ENCODE data around the gene LGSN. TPM values are rescaled to one million over a fixed set of nuclear protein-coding genes. Genes with fewer than 3 reads are reported as not detected.
"Not testable (repeated sequence)": the region's sequence is repeated elsewhere in the genome, so short reads cannot be mapped to it uniquely, and the experiment has no call there.

LGSN gene
- total and polyA plus RNA-seq, 4 donors = 0.04 to 3.5 (median 0.91) TPM

- WGBS, 2 donors = 83 to 85% methylated on average over 7 of the region's 7 CpGs
- TF ChIP-seq CTCF (IDR thresholded peaks at IDR 0.05; ENCODE audit: control extremely low read depth, extremely low read depth) = no peak
- Histone ChIP-seq H3K4me3 (no peak overlapping the region), H3K4me1 (ENCODE audit: control insufficient read depth in 5 of 5, insufficient read depth in 5 of 5, low read length in 5 of 5) (no peaks in the 10 kb centered on the region), H3K27ac (ENCODE audit: low read depth in 1 of 2, low read length in 1 of 2) (no peak overlapping the region), H3K27me3 (ENCODE audit: control insufficient read depth in 3 of 3, insufficient read depth in 3 of 3, low read length in 2 of 3) (no peaks in the 10 kb centered on the region), H3K36me3 (ENCODE audit: control insufficient read depth in 4 of 4, insufficient read depth in 4 of 4, low read length in 4 of 4) (no peaks in the 10 kb centered on the region), H3K9me3 (ENCODE audit: control insufficient read depth in 4 of 4, insufficient read depth in 3 of 4, low read length in 3 of 4) (peaks cover 0 to 2% (median under 1%) of the 10 kb centered on the region in 4 donors), H3K9ac (ENCODE audit: insufficient read depth in 1 of 2, low read length in 2 of 2) (no peak overlapping the region)
- DNase-seq (no peak), ATAC-seq (ENCODE audit: insufficient read depth, low FRiP score) (no peak)
Measured at GRCh38 chr6:63346217-63346835, 26.5 kb upstream of the LGSN start.

GRCh38 chr6:63340351-63340750 is 20.6 kb upstream of the LGSN start:
- Histone ChIP-seq H3K36me3 (ENCODE audit: control insufficient read depth in 4 of 4, insufficient read depth in 4 of 4, low read length in 4 of 4) (no peaks in the 10 kb centered on the region), H3K9me3 (ENCODE audit: control insufficient read depth in 4 of 4, insufficient read depth in 3 of 4, low read length in 3 of 4) (peaks cover 0 to 7% (median 3%) of the 10 kb centered on the region in 4 donors), H3K9ac (ENCODE audit: insufficient read depth in 1 of 2, low read length in 2 of 2) (no peak overlapping the region), H3K4me3 (no peak overlapping the region), H3K27me3 (ENCODE audit: control insufficient read depth in 3 of 3, insufficient read depth in 3 of 3, low read length in 2 of 3) (no peaks in the 10 kb centered on the region), H3K27ac (ENCODE audit: low read depth in 1 of 2, low read length in 1 of 2) (no peak overlapping the region), H3K4me1 (ENCODE audit: control insufficient read depth in 5 of 5, insufficient read depth in 5 of 5, low read length in 5 of 5) (no peaks in the 10 kb centered on the region)
- no peak for TF ChIP-seq CTCF (IDR thresholded peaks at IDR 0.05; ENCODE audit: control extremely low read depth, extremely low read depth)
- DNase-seq = no peak
- no peak for ATAC-seq (ENCODE audit: insufficient read depth, low FRiP score)

GRCh38 chr6:63334652-63335051 is 14.9 kb upstream of the LGSN start:
- not testable (repeated sequence) for H3K27ac ChIP-seq (ENCODE audit: low read depth in 1 of 2, low read length in 1 of 2); H3K9me3 ChIP-seq (ENCODE audit: control insufficient read depth in 4 of 4, insufficient read depth in 3 of 4, low read length in 3 of 4); H3K4me3 ChIP-seq; H3K36me3 ChIP-seq (ENCODE audit: control insufficient read depth in 4 of 4, insufficient read depth in 4 of 4, low read length in 4 of 4); H3K9ac ChIP-seq (ENCODE audit: insufficient read depth in 1 of 2, low read length in 2 of 2); H3K4me1 ChIP-seq (ENCODE audit: control insufficient read depth in 5 of 5, insufficient read depth in 5 of 5, low read length in 5 of 5); DNase-seq; ATAC-seq (ENCODE audit: insufficient read depth, low FRiP score); H3K27me3 ChIP-seq (ENCODE audit: control insufficient read depth in 3 of 3, insufficient read depth in 3 of 3, low read length in 2 of 3)
- WGBS, 2 donors = 88 to 93% methylated on average over 2 of the region's 2 CpGs

- H3K4me1 ChIP-seq (ENCODE audit: control insufficient read depth in 5 of 5, insufficient read depth in 5 of 5, low read length in 5 of 5) = no peaks in the 10 kb centered on the region
- H3K9ac ChIP-seq (ENCODE audit: insufficient read depth in 1 of 2, low read length in 2 of 2) = no peak overlapping the region
- 82 to 89% methylated on average over 2 of the region's 2 CpGs for WGBS, 2 donors
- H3K36me3 ChIP-seq (ENCODE audit: control insufficient read depth in 4 of 4, insufficient read depth in 4 of 4, low read length in 4 of 4) = no peaks in the 10 kb centered on the region
- ATAC-seq (ENCODE audit: insufficient read depth, low FRiP score) (no peak), DNase-seq (no peak)
- H3K9me3 ChIP-seq (ENCODE audit: control insufficient read depth in 4 of 4, insufficient read depth in 3 of 4, low read length in 3 of 4) = no peaks in the 10 kb centered on the region
- no peak overlapping the region for H3K4me3 ChIP-seq
- no peak for TF ChIP-seq CTCF (IDR thresholded peaks at IDR 0.05; ENCODE audit: control extremely low read depth, extremely low read depth)
- no peaks in the 10 kb centered on the region for H3K27me3 ChIP-seq (ENCODE audit: control insufficient read depth in 3 of 3, insufficient read depth in 3 of 3, low read length in 2 of 3)
- H3K27ac ChIP-seq (ENCODE audit: low read depth in 1 of 2, low read length in 1 of 2) = no peak overlapping the region
Measured at GRCh38 chr6:63333440-63333839, 13.7 kb upstream of the LGSN start.

- ATAC-seq (ENCODE audit: insufficient read depth, low FRiP score); H3K36me3 ChIP-seq (ENCODE audit: control insufficient read depth in 4 of 4, insufficient read depth in 4 of 4, low read length in 4 of 4); H3K4me3 ChIP-seq; H3K9me3 ChIP-seq (ENCODE audit: control insufficient read depth in 4 of 4, insufficient read depth in 3 of 4, low read length in 3 of 4); H3K27ac ChIP-seq (ENCODE audit: low read depth in 1 of 2, low read length in 1 of 2); H3K4me1 ChIP-seq (ENCODE audit: control insufficient read depth in 5 of 5, insufficient read depth in 5 of 5, low read length in 5 of 5); H3K27me3 ChIP-seq (ENCODE audit: control insufficient read depth in 3 of 3, insufficient read depth in 3 of 3, low read length in 2 of 3); DNase-seq; H3K9ac ChIP-seq (ENCODE audit: insufficient read depth in 1 of 2, low read length in 2 of 2): not testable (repeated sequence)
- WGBS, 2 donors = 94% methylated on average over 15 of the region's 15 CpGs
Measured at GRCh38 chr6:63326630-63327029, 6.8 kb upstream of the LGSN start.

All from lung (tissue), 12 donors.